Panc1 (cell line): ENCODE measurements around the gene LDLRAD4. TPM values are rescaled to one million over a fixed set of nuclear protein-coding genes. Genes with fewer than 3 reads are reported as not detected.

Experiments
- ATAC-seq: fragments of 200-7000 bp; cut with Tn5 transposase; 2 replicates; pipeline ENCODE4 v1.9.1; 2020; ENCODE audit warnings: mild to moderate bottlenecking, moderate library complexity
- BruUV-seq: library from RNA; stranded (reverse); fragments of 400-500 nt; replicated peaks from 2 replicates; lab custom pipeline; 2021; lab: Mats Ljungman, UMichigan
- CTCF ChIA-PET: fragments of 300-600 bp; sonication (Branson Sonifier 250); formaldehyde crosslinking; loops from one replicate; lab custom pipeline; 2022; ENCODE audit warnings: antibody characterized with exemption; lab: Charles Lee
- POLR2A ChIA-PET: fragments of 300-600 bp; sonication (Branson Sonifier 250); formaldehyde crosslinking; loops from one replicate; lab custom pipeline; 2022; ENCODE audit warnings: antibody characterized with exemption; lab: Charles Lee
- DNase-seq: peaks from one replicate; pipeline ENCODE4 v3.0.0-alpha.2; 2010; ENCODE audit warnings: low read depth, low spot score
- H3K27ac ChIP-seq: 2 replicates; pipeline ENCODE4 v1.5.1; 2011; ENCODE audit warnings: mild to moderate bottlenecking, low read length, inconsistent platforms
- H3K27me3 ChIP-seq: fragments of 200-500 bp; sonication (Bioruptor generic); 2 replicates; pipeline ENCODE4 v1.6.0; 2014; ENCODE audit warnings: low read length, inconsistent platforms; ENCODE audit not compliant: control insufficient read depth, insufficient read depth
- H3K36me3 ChIP-seq: fragments of 200-500 bp; sonication (Bioruptor generic); 2 replicates; pipeline ENCODE4 v1.5.1; 2014; ENCODE audit warnings: inconsistent platforms, mild to moderate bottlenecking, low read length, moderate library complexity; ENCODE audit not compliant: control insufficient read depth, insufficient read depth
- H3K4me1 ChIP-seq: 2 replicates; pipeline ENCODE4 v1.5.1; 2011; ENCODE audit warnings: inconsistent platforms, mild to moderate bottlenecking, low read length, moderate library complexity; ENCODE audit not compliant: control insufficient read depth, insufficient read depth
- H3K4me3 ChIP-seq, 2 experiments: 2 replicates each; pipeline ENCODE4 v1.5.1; 2011 to 2012; ENCODE audit warnings: low read depth in 2 of 2, low read length in 2 of 2, mild to moderate bottlenecking in 2 of 2, inconsistent platforms in 1 of 2, moderate library complexity in 1 of 2
- H3K9me3 ChIP-seq: fragments of 200-500 bp; sonication (Bioruptor generic); 2 replicates; pipeline ENCODE4 v1.5.1; 2014; ENCODE audit warnings: low read depth, mild to moderate bottlenecking, inconsistent platforms, low read length, moderate library complexity; ENCODE audit not compliant: control insufficient read depth, insufficient read depth
- CTCF ChIP-seq: fragments of 450-650 bp; IDR thresholded peaks from 2 replicates; pipeline ENCODE4 v1.5.1; 2017; ENCODE audit warnings: mild to moderate bottlenecking
- POLR2AphosphoS5 ChIP-seq: IDR thresholded peaks from 2 replicates; pipeline ENCODE4 v1.6.1; 2012; ENCODE audit warnings: mild to moderate bottlenecking, low read depth, low read length, moderate library complexity
- REST ChIP-seq, 2 experiments: IDR thresholded peaks; 2 replicates each; pipeline ENCODE4 v1.6.1; 2011 to 2012; ENCODE audit warnings: low read depth in 2 of 2, control low read depth in 1 of 2, low read length in 1 of 2, mild to moderate bottlenecking in 1 of 2, moderate library complexity in 1 of 2; ENCODE audit not compliant: insufficient read depth in 1 of 2
- SIN3A ChIP-seq: IDR thresholded peaks from 2 replicates; pipeline ENCODE4 v1.6.1; 2012; ENCODE audit warnings: low read depth, mild to moderate bottlenecking, low read length, moderate library complexity, borderline replicate concordance; ENCODE audit not compliant: insufficient read depth
- TCF7L2 ChIP-seq: IDR thresholded peaks from 2 replicates; pipeline ENCODE4 v1.6.1; 2011; ENCODE audit warnings: mild to moderate bottlenecking, low read depth, low read length, inconsistent platforms
- in situ Hi-C: cut with HindIII; loops from 2 replicates; pipeline ENCODE4 v1.10.0; 2016; ENCODE audit warnings: low sequenced_read_pairs, low pct_unique_long_range_greater_than_20kb
- intact Hi-C: fragments of 100-400 bp; cut with micrococcal nuclease; formaldehyde crosslinking; loops from one replicate; pipeline ENCODE4 v1.10.0; 2022; ENCODE audit not compliant: unreplicated experiment
- total RNA-seq: library from RNA; stranded (reverse); gene quantifications from one replicate; pipeline ENCODE4 v1.2.1, GENCODE V29; 2021; ENCODE audit not compliant: unreplicated experiment

LDLRAD4 gene
- total RNA-seq, 1 experiment from 2014 or later = 0.28 TPM

- no peaks in the 10 kb centered on the region for H3K27me3 ChIP-seq
- H3K36me3 ChIP-seq = no peaks in the 10 kb centered on the region
- in situ Hi-C loops (no loop called here), intact Hi-C loops (loop anchor here (10.0 kb wide), 1 partner anchor 64 kb away; no protein-coding TSS in a partner anchor)
- no TSS peak for BruUV-seq
- H3K27ac ChIP-seq = no peak overlapping the region
- ATAC-seq (no peak), DNase-seq (no peak)
- no peak overlapping the region for H3K4me3 ChIP-seq
- POLR2A ChIA-PET = no interaction called here
- no peaks in the 10 kb centered on the region for H3K9me3 ChIP-seq
- TF ChIP-seq CTCF = no peak
- TF ChIP-seq TCF7L2 = no peak
- no peak for TF ChIP-seq REST (IDR thresholded peaks at IDR 0.05; ENCODE audit: insufficient read depth in 1 of 2, low read depth in 2 of 2, low read length in 1 of 2)
- no peak for TF ChIP-seq SIN3A
- no peak for TF ChIP-seq POLR2AphosphoS5
- CTCF ChIA-PET = no interaction called here
- no peaks in the 10 kb centered on the region for H3K4me1 ChIP-seq
Observed at GRCh38 chr18:13428319-13428718, 209.8 kb downstream of the LDLRAD4 start.

- CTCF ChIA-PET = no interaction called here
- in situ Hi-C loops = no loop called here
Observed at GRCh38 chr18:13429016-13429415, 210.5 kb downstream of the LDLRAD4 start.

More at GRCh38 chr18:13429016-13429415, 210.5 kb downstream of the LDLRAD4 start:
- intact Hi-C loops = loop anchor here (10.0 kb wide), 1 partner anchor 64 kb away; no protein-coding TSS in a partner anchor
- H3K27ac ChIP-seq = no peak overlapping the region
- H3K36me3 ChIP-seq = no peaks in the 10 kb centered on the region
- 0 out of 2 replicates have a peak, but pooled peaks cover 2% of the 10 kb centered on the region for H3K27me3 ChIP-seq
- POLR2A ChIA-PET = no interaction called here
- no peak for TF ChIP-seq TCF7L2
- no peak for TF ChIP-seq CTCF
- no peak for TF ChIP-seq REST (IDR thresholded peaks at IDR 0.05; ENCODE audit: insufficient read depth in 1 of 2, low read depth in 2 of 2, low read length in 1 of 2)
- TF ChIP-seq SIN3A = no peak
- no peak for TF ChIP-seq POLR2AphosphoS5
- ATAC-seq (no peak), DNase-seq (no peak)
- H3K4me3 ChIP-seq = no peak overlapping the region
- no peaks in the 10 kb centered on the region for H3K4me1 ChIP-seq
- no peaks in the 10 kb centered on the region for H3K9me3 ChIP-seq
- no TSS peak for BruUV-seq
